Esophagus squamous epithelium (tissue), 5 donors: Measurements from ENCODE around the gene EGFL6. TPM values are rescaled to one million over a fixed set of nuclear protein-coding genes. Genes with fewer than 3 reads are reported as not detected.

Experiments
- DNase-seq: peaks from one replicate; lab custom pipeline; 2025; lab: John Stamatoyannopoulos, UW
- H3K27ac ChIP-seq, 4 donors: fragments of 200-600 bp; sonication (generic); one replicate each; pipeline ENCODE4 v1.5.1; 2016 to 2019; ENCODE audit warnings: mild to moderate bottlenecking in 1 of 4
- H3K27me3 ChIP-seq, 4 donors: fragments of 200-600 bp; sonication (generic); 1 replicate in 3 of 4; 2 replicates in 1 of 4; pipeline versions ENCODE4 v1.5.1 to v1.6.0; 2017 to 2021; ENCODE audit warnings: antibody characterized with exemption in 1 of 4
- H3K36me3 ChIP-seq, 3 donors: fragments of 200-600 bp; sonication (generic); one replicate each; pipeline ENCODE4 v1.5.1; 2016 to 2019
- H3K4me1 ChIP-seq, 3 donors: fragments of 200-600 bp; sonication (generic); one replicate each; pipeline ENCODE4 v1.5.1; 2017 to 2019
- H3K4me3 ChIP-seq, 4 donors: fragments of 200-600 bp; sonication (generic); 1 replicate in 3 of 4; 2 replicates in 1 of 4; pipeline ENCODE4 v1.5.1; 2016 to 2019; ENCODE audit warnings: mild to moderate bottlenecking in 2 of 4, moderate library complexity in 1 of 4
- H3K9me3 ChIP-seq, 3 donors: fragments of 200-600 bp; sonication (generic); one replicate each; pipeline ENCODE4 v1.5.1; 2016 to 2019
- POLR2A ChIP-seq, 4 donors: fragments of 450-650 bp; IDR thresholded peaks; one replicate each; pipeline ENCODE4 v1.6.1; 2017; ENCODE audit warnings: antibody characterized with exemption in 4 of 4, mild to moderate bottlenecking in 4 of 4, moderate library complexity in 3 of 4
- WGBS, 2 donors: methylation state at CpG; one replicate each; pipeline ENCODE4 v1.1.5; 2018; 5-methylcytosine and 5-hydroxymethylcytosine counted together
- intact Hi-C: fragments of 100-400 bp; cut with DNase I; formaldehyde crosslinking; loops from one replicate; pipeline ENCODE4 v1.15.0; 2022
- total RNA-seq, 4 donors: library from RNA; depleted of rRNA; stranded (reverse); fragments of >200 nt; gene quantifications; one replicate each; pipeline ENCODE4 v1.1.0, GENCODE V29; 2016
- TF ChIP-seq, protein P1 (sequence below), 6 experiments: fragments of 450-650 bp in 4 of 6; fragments of 200-600 bp in 2 of 6; sonication (generic) in 2 of 6; IDR thresholded peaks; one replicate each; pipeline ENCODE4 v1.5.1; 2016 to 2019; ENCODE audit warnings: antibody characterized with exemption in 6 of 6, mild to moderate bottlenecking in 4 of 6, moderate library complexity in 4 of 6
- donor health status: DM: yes; HTN: yes; CAD: no.

EGFL6 gene
- total RNA-seq, 4 donors from 2014 or later, result 0.92 to 6.8 (median 1.8) TPM

GRCh38 chrX:13545726-13546125 is 23.7 kb upstream of the EGFL6 start:
- no peaks in the 10 kb centered on the region for H3K9me3 ChIP-seq
- H3K36me3 ChIP-seq, result no peaks in the 10 kb centered on the region
- no peak for TF ChIP-seq POLR2A (IDR thresholded peaks at IDR 0.05)
- TF ChIP-seq, protein P1, sequence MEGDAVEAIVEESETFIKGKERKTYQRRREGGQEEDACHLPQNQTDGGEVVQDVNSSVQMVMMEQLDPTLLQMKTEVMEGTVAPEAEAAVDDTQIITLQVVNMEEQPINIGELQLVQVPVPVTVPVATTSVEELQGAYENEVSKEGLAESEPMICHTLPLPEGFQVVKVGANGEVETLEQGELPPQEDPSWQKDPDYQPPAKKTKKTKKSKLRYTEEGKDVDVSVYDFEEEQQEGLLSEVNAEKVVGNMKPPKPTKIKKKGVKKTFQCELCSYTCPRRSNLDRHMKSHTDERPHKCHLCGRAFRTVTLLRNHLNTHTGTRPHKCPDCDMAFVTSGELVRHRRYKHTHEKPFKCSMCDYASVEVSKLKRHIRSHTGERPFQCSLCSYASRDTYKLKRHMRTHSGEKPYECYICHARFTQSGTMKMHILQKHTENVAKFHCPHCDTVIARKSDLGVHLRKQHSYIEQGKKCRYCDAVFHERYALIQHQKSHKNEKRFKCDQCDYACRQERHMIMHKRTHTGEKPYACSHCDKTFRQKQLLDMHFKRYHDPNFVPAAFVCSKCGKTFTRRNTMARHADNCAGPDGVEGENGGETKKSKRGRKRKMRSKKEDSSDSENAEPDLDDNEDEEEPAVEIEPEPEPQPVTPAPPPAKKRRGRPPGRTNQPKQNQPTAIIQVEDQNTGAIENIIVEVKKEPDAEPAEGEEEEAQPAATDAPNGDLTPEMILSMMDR (IDR thresholded peaks at IDR 0.05), result no peak
- H3K27me3 ChIP-seq, result no peaks in the 10 kb centered on the region
- no peak overlapping the region for H3K4me3 ChIP-seq
- no peak overlapping the region for H3K27ac ChIP-seq
- 74 to 90% methylated on average over 2 of the region's 2 CpGs for WGBS, 2 donors
- intact Hi-C loops, result no loop called here
- no peaks in the 10 kb centered on the region for H3K4me1 ChIP-seq
- DNase-seq, result no peak

DNA sequence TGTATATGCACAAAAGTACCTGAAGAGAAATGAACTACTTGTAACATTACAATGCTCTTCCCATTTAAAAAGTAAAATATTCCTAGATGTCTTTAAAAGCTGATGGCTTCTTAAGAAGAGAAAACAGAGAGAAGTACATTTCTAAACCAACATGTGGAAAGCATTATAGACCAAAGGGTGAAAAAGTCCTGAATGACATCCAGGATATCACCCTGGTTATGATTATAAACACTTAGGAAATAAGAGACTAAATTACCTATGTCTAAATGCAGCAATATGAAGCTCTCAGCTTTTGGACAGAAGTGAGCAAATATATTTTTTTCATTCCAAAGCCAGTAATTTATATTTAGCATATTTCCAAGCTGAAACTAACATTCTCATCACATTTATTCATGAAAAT is 21.7 kb upstream of the EGFL6 start:
- no peaks in the 10 kb centered on the region for H3K36me3 ChIP-seq
- H3K27ac ChIP-seq, result no peak overlapping the region
- no peak for DNase-seq
- intact Hi-C loops, result no loop called here
- no peaks in the 10 kb centered on the region for H3K9me3 ChIP-seq
- TF ChIP-seq, protein P1 (IDR thresholded peaks at IDR 0.05), result no peak
- no peak for TF ChIP-seq POLR2A (IDR thresholded peaks at IDR 0.05)
- H3K4me1 ChIP-seq, result no peaks in the 10 kb centered on the region
- no peaks in the 10 kb centered on the region for H3K27me3 ChIP-seq
- H3K4me3 ChIP-seq, result no peak overlapping the region

DNA sequence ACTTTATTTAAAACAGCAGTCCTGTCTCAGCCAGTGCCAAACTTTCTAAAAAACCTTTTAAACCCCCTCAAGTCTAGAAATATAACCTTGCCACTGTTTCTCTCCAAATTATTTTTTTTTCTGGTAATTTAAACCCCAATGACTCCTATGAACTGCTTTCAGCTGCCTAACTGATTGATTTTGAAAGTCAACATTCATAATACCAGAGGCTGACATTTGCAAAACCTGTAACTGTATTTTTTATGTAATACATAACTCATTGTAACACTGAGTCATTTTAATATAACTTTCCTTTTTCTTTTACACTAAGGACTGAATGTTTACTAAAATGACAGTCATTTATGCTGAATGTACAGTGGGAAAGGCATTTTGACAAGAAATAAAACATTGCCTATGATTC is 19.1 kb upstream of the EGFL6 start:
- Histone ChIP-seq H3K4me1 (no peaks in the 10 kb centered on the region), H3K27me3 (no peaks in the 10 kb centered on the region), H3K36me3 (no peaks in the 10 kb centered on the region), H3K4me3 (no peak overlapping the region), H3K9me3 (no peaks in the 10 kb centered on the region), H3K27ac (no peak overlapping the region)
- no peak for DNase-seq
- no peak for TF ChIP-seq POLR2A (IDR thresholded peaks at IDR 0.05)
- TF ChIP-seq, protein P1 (IDR thresholded peaks at IDR 0.05), result no peak
- intact Hi-C loops, result no loop called here

DNA sequence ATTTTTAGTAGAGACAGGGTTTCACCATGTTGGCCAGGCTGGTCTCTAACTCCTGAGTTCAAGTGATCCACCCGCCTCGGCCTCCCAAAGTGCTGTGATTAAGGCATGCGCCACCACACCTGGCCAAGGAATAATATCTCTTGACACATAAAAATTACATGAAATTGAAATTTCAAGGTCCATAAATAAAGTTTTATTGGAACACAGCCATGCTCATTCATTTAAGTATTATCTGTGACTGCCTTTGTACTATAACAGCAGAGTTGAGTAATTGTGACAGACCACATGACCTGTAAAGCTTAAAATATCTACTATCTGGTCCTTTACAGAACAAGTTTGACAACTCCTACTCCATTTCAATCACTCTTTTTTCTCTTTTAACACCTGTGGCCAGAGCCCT is 17.8 kb upstream of the EGFL6 start:
- no peak overlapping the region for H3K4me3 ChIP-seq
- H3K27ac ChIP-seq, result no peak overlapping the region
- H3K36me3 ChIP-seq, result no peaks in the 10 kb centered on the region
- WGBS, 2 donors, result 81 to 100% methylated on average over 3 of the region's 3 CpGs
- DNase-seq, result no peak
- H3K4me1 ChIP-seq, result no peaks in the 10 kb centered on the region
- H3K9me3 ChIP-seq, result no peaks in the 10 kb centered on the region
- no peaks in the 10 kb centered on the region for H3K27me3 ChIP-seq
- TF ChIP-seq, protein P1 (IDR thresholded peaks at IDR 0.05), result no peak
- no peak for TF ChIP-seq POLR2A (IDR thresholded peaks at IDR 0.05)
- intact Hi-C loops, result no loop called here

- TF ChIP-seq POLR2A (IDR thresholded peaks at IDR 0.05), result no peak
- TF ChIP-seq, protein P1 (IDR thresholded peaks at IDR 0.05), result no peak
- DNase-seq, result no peak
These were observed 16.5 kb upstream of the EGFL6 start for GRCh38 chrX:13552892-13553291.

More at GRCh38 chrX:13552892-13553291, 16.5 kb upstream of the EGFL6 start:
- Histone ChIP-seq H3K9me3 (no peaks in the 10 kb centered on the region), H3K36me3 (no peaks in the 10 kb centered on the region), H3K27me3 (no peaks in the 10 kb centered on the region), H3K27ac (no peak overlapping the region), H3K4me3 (no peak overlapping the region), H3K4me1 (no peaks in the 10 kb centered on the region)
- WGBS, 2 donors, result 77 to 79% methylated on average over 1 of the region's 1 CpG
- intact Hi-C loops, result no loop called here
